ENCODE measurements around the gene ITGAD. TPM values are rescaled to one million over a fixed set of nuclear protein-coding genes. Genes with fewer than 3 reads are reported as not detected.

The ITGAD gene
- total and polyA plus RNA-seq, 2 experiments from 2014 or later, result not detected

GRCh38 chr16:31423241-31423640 is 30.1 kb downstream of the ITGAD start:
- Histone ChIP-seq H3K4me2 (no peak overlapping the region), H2AFZ (no peak overlapping the region), H3F3A (replicated peaks; ENCODE audit: low read depth) (no peaks in the 10 kb centered on the region), H3K36me3 (ENCODE audit: insufficient read depth) (no peaks in the 10 kb centered on the region), H3K27ac (ENCODE audit: low read depth) (no peak overlapping the region), H3K4me3 (no peak overlapping the region), H3K27me3 (ENCODE audit: insufficient read depth) (peaks cover 27% of the 10 kb centered on the region), H4K20me1 (replicated peaks; ENCODE audit: insufficient read depth) (no peaks in the 10 kb centered on the region), H3K9me2 (ENCODE audit: insufficient read depth) (no peaks in the 10 kb centered on the region), H3K4me1 (ENCODE audit: insufficient read depth) (no peaks in the 10 kb centered on the region), H3K79me2 (replicated peaks; ENCODE audit: insufficient read depth) (no peaks in the 10 kb centered on the region)
- Mint-ChIP-seq H3K27ac (no peak overlapping the region), H3K4me3 (no peak overlapping the region), H3K4me1 (no peaks in the 10 kb centered on the region; the same call in 2 of the 3 replicates), H3K9me3 (peaks cover 13% of the 10 kb centered on the region), H3K27me3 (ENCODE audit: insufficient read depth, low read depth, poor library complexity) (peaks cover 25% of the 10 kb centered on the region), H3K36me3 (ENCODE audit: low read depth) (peaks cover 4% of the 10 kb centered on the region; the same call in 1 of the 3 replicates)
- no peak for DNase-seq (ENCODE audit: low spot score)
- TF ChIP-seq NANOG (IDR thresholded peaks at IDR 0.05; ENCODE audit: borderline replicate concordance) (no peak), CTCF (conservative IDR thresholded peaks at IDR 0.05; ENCODE audit: low read depth in 2 of 2) (no peak), POLR2AphosphoS5 (IDR thresholded peaks at IDR 0.05; ENCODE audit: low read depth) (no peak)
- no peak for ATAC-seq

- H3K4me1 Mint-ChIP-seq, result no peaks in the 10 kb centered on the region; the same call in 2 of the 3 replicates
- no peak overlapping the region for H3K4me3 Mint-ChIP-seq
- H4K20me1 ChIP-seq (replicated peaks; ENCODE audit: insufficient read depth), result no peaks in the 10 kb centered on the region
- H3K9me3 Mint-ChIP-seq, result peaks cover 13% of the 10 kb centered on the region; the same call in 2 of the 3 replicates
- H3K27me3 ChIP-seq (ENCODE audit: insufficient read depth), result peaks cover 33% of the 10 kb centered on the region
- no peak overlapping the region for H3K27ac Mint-ChIP-seq
- H3K27ac ChIP-seq (ENCODE audit: low read depth), result no peak overlapping the region
- no peaks in the 10 kb centered on the region for H3K9me2 ChIP-seq (ENCODE audit: insufficient read depth)
- no peak overlapping the region for H3K4me2 ChIP-seq
- no peaks in the 10 kb centered on the region for H3F3A ChIP-seq (replicated peaks; ENCODE audit: low read depth)
- ATAC-seq (no peak), DNase-seq (ENCODE audit: low spot score) (no peak)
- peaks cover 4% of the 10 kb centered on the region; the same call in 1 of the 3 replicates for H3K36me3 Mint-ChIP-seq (ENCODE audit: low read depth)
- H3K79me2 ChIP-seq (replicated peaks; ENCODE audit: insufficient read depth), result no peaks in the 10 kb centered on the region
- no peak overlapping the region for H2AFZ ChIP-seq
- H3K27me3 Mint-ChIP-seq (ENCODE audit: insufficient read depth, low read depth, poor library complexity), result peaks cover 26% of the 10 kb centered on the region
- H3K4me3 ChIP-seq, result no peak overlapping the region
- H3K4me1 ChIP-seq (ENCODE audit: insufficient read depth), result no peaks in the 10 kb centered on the region
- no peaks in the 10 kb centered on the region for H3K36me3 ChIP-seq (ENCODE audit: insufficient read depth)
- TF ChIP-seq ZNF114 (CRISPR knock-in tag; IDR thresholded peaks at IDR 0.05), result no peak
- TF ChIP-seq CTCF (conservative IDR thresholded peaks at IDR 0.05; ENCODE audit: low read depth in 2 of 2), result no peak
- TF ChIP-seq NANOG (IDR thresholded peaks at IDR 0.05; ENCODE audit: borderline replicate concordance), result no peak
- TF ChIP-seq REST (IDR thresholded peaks at IDR 0.05; ENCODE audit: unreplicated experiment), result no peak
- TF ChIP-seq ZNF462 (CRISPR knock-in tag; IDR thresholded peaks at IDR 0.05), result no peak
- no peak for TF ChIP-seq POLR2AphosphoS5 (IDR thresholded peaks at IDR 0.05; ENCODE audit: low read depth)
- TF ChIP-seq ZNF331 (CRISPR knock-in tag; IDR thresholded peaks at IDR 0.05; ENCODE audit: low read depth), result no peak
These were observed 30.7 kb downstream of the ITGAD start for GRCh38 chr16:31423801-31424200.

Data from GM23338 (cell line).